IPS-18a (cell line): ENCODE data around the gene ALX3.

Source experiments
- H3K27ac ChIP-seq: one replicate; pipeline ENCODE4 v1.5.1; 2013; ENCODE audit warnings: low read length
- H3K27me3 ChIP-seq: one replicate; pipeline ENCODE4 v1.6.1; 2013; ENCODE audit warnings: mild to moderate bottlenecking, low read length; ENCODE audit not compliant: control insufficient read depth, insufficient read depth
- H3K36me3 ChIP-seq: one replicate; pipeline ENCODE4 v1.6.1; 2013; ENCODE audit warnings: low read depth, low read length; ENCODE audit not compliant: control insufficient read depth
- H3K4me1 ChIP-seq: one replicate; pipeline ENCODE4 v1.6.1; 2013; ENCODE audit warnings: low read depth, low read length; ENCODE audit not compliant: control insufficient read depth
- H3K4me3 ChIP-seq: one replicate; pipeline ENCODE4 v1.5.1; 2013; ENCODE audit warnings: low read length
- H3K9ac ChIP-seq: one replicate; pipeline ENCODE4 v1.6.1; 2013; ENCODE audit warnings: mild to moderate bottlenecking, low read length, moderate library complexity
- H3K9me3 ChIP-seq: one replicate; pipeline ENCODE4 v1.6.1; 2013; ENCODE audit warnings: low read depth, low read length; ENCODE audit not compliant: control insufficient read depth

The ALX3 gene

DNA sequence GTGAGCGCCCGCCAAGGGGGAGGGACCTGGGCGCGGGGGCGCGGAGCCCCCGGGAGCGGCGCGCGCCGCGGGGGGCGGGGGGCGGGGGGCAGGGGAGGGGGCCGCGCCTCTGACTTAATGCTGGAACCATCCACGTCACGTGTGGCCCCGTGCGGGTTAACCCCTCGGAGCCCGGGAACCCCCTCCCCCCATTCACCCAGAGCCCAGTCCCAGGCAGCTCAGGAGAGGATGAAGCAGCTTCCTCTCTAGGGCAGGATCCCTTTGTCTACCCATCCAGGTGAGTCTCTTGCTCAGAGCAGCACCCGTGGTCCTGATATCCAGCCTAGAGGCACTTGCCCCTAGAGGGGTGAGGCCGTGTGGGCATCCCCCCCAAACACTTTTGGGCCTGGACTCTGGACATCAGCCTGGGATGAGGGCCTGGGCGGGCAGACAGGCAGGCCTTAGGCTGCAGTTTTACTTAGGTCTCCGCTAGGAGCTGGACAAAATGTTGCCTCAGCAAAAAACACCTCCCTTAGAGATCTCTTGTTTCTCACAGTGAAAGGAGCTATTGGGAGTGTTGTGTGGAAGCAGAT, at the start of gene ALX3:
TSS of gene ALX3 (minus strand) at position 2 of the 572 bp plus-strand sequence. CDS start 60 bp downstream, outside the sequence.
- no peak within 1 kb of the TSS for H3K9ac ChIP-seq
- H3K27ac ChIP-seq = no peak within 1 kb of the TSS
- H3K9me3 ChIP-seq = no peaks in the 10 kb centered on the region
- peaks cover 93% of the 10 kb centered on the region for H3K27me3 ChIP-seq
- H3K36me3 ChIP-seq = no peaks in the 10 kb centered on the region
- H3K4me1 ChIP-seq = peaks cover 14% of the 10 kb centered on the region
- H3K4me3 ChIP-seq = peak within 1 kb of the TSS; percentile 33

DNA sequence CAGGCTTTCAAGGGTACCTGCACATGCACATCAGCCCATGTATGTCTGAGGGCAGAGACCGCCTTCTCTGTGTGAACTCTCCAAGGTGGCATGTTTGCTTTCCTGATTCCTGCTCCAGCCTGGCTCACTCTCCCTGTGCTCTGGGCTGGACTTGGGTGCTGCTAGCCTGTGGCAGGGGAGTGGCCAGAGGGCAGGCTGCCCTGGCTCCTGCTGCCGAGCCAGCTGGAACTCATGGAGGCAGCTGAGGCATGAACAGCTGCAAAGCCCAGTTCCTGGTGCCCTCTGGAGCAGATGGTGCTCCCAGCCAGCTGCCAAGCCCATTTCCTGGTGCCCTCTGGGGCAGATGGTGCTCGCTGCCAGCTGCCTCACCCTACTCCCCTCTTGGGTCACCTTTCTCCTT, 49.4 kb upstream of the ALX3 start:
- Histone ChIP-seq H3K4me3 (no peak overlapping the region), H3K9ac (no peak overlapping the region), H3K36me3 (no peaks in the 10 kb centered on the region), H3K9me3 (peaks cover 4% of the 10 kb centered on the region), H3K4me1 (no peaks in the 10 kb centered on the region), H3K27me3 (no peaks in the 10 kb centered on the region), H3K27ac (no peak overlapping the region)

GRCh38 chr1:110118636-110119396, 48.3 kb upstream of the ALX3 start:
- Histone ChIP-seq H3K4me1 (no peaks in the 10 kb centered on the region), H3K27me3 (no peaks in the 10 kb centered on the region), H3K27ac (no peak overlapping the region), H3K36me3 (no peaks in the 10 kb centered on the region), H3K4me3 (no peak overlapping the region), H3K9ac (no peak overlapping the region), H3K9me3 (peaks cover 4% of the 10 kb centered on the region)

- H3K27ac ChIP-seq = no peak overlapping the region
- H3K4me3 ChIP-seq = no peak overlapping the region
- H3K9me3 ChIP-seq = no peaks in the 10 kb centered on the region
- H3K4me1 ChIP-seq = no peaks in the 10 kb centered on the region
- H3K9ac ChIP-seq = no peak overlapping the region
- H3K27me3 ChIP-seq = no peaks in the 10 kb centered on the region
- H3K36me3 ChIP-seq = no peaks in the 10 kb centered on the region
These were observed 44.3 kb upstream of the ALX3 start for GRCh38 chr1:110114784-110115183.

DNA sequence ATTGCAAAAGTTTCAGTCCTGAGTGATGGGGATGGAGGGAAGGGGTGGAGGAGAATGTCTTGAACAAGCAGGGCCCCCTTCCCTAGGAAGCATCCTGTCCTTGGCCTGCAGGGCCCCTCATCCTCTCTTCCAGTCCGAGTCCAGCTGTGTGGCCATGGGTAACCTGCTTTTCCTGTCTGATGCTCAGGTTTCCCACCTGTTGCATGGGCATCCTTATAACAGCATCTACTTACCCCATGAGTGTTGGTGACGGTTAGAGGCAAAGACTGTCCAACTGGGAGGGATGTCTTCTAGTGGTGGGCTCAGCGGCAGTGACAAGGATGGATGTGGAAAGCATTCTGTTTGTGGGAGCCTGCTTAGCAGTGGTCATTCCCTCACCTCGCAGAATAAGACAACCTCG, 43.7 kb upstream of the ALX3 start:
- Histone ChIP-seq H3K27me3 (no peaks in the 10 kb centered on the region), H3K9me3 (no peaks in the 10 kb centered on the region), H3K36me3 (no peaks in the 10 kb centered on the region), H3K4me1 (no peaks in the 10 kb centered on the region), H3K4me3 (no peak overlapping the region), H3K9ac (no peak overlapping the region), H3K27ac (no peak overlapping the region)

DNA sequence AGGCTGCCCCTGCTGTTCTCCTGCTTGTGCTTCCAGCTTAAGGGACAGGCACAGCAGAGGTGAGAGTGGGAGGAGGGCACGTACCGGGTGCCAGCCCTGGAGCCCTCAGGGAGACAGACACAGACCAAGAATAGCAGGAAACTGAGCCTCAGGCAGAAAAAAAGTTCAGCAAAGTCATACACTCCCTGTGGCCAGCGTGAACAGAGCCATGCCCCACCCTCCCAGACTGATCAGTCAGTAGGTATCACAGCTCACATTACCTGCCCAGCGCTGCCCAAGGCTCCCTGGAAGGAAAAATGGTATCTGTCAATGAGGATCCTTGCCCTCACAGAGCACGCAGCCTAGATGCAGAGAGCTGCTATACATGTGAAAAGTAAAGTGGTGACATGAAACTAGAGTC, 43.1 kb upstream of the ALX3 start:
- no peaks in the 10 kb centered on the region for H3K36me3 ChIP-seq
- H3K9me3 ChIP-seq = no peaks in the 10 kb centered on the region
- no peak overlapping the region for H3K4me3 ChIP-seq
- H3K4me1 ChIP-seq = no peaks in the 10 kb centered on the region
- no peak overlapping the region for H3K27ac ChIP-seq
- no peaks in the 10 kb centered on the region for H3K27me3 ChIP-seq
- no peak overlapping the region for H3K9ac ChIP-seq

DNA sequence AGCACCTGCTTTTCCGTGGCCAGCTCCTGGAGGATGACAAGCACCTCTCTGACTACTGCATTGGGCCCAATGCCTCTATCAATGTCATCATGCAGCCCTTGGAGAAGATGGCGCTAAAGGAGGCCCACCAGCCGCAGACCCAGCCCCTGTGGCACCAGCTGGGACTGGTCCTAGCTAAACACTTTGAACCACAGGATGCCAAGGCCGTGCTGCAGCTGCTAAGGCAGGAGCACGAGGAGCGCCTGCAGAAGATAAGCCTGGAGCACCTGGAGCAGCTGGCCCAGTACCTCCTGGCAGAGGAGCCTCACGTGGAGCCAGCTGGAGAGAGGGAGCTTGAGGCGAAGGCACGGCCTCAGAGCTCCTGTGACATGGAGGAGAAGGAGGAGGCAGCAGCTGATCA, 42.2 kb upstream of the ALX3 start:
- H3K4me3 ChIP-seq = no peak overlapping the region
- H3K4me1 ChIP-seq = no peaks in the 10 kb centered on the region
- H3K27ac ChIP-seq = no peak overlapping the region
- no peaks in the 10 kb centered on the region for H3K36me3 ChIP-seq
- H3K9ac ChIP-seq = no peak overlapping the region
- no peaks in the 10 kb centered on the region for H3K9me3 ChIP-seq
- no peaks in the 10 kb centered on the region for H3K27me3 ChIP-seq

DNA sequence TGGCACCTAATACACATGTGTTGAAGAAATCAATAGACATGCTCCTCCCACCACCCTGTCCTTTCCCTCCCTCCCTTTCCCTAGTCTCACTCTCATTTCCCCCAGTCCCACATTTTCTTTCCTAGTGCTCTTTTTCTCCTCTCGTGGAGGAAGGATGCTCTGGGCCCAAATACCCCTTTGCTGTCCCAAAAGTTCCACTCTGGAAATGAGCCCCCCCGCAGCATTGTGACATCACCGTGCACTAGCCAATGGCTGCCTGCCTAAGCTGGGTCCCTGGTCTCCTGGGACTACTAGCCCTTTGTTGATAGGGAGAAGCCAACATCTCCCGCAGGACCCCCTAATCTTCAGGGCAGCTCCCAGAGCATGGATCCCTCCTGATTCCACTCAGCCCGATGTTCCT, 41.7 kb upstream of the ALX3 start, which contains the start of gene UBL4B:
TSS of gene UBL4B (plus strand) at position 301 of the 400 bp plus-strand sequence. CDS start at position 393, 92 bp downstream.
- Histone ChIP-seq H3K9me3 (no peaks in the 10 kb centered on the region), H3K36me3 (no peaks in the 10 kb centered on the region), H3K27ac (no peak within 1 kb of the TSS), H3K9ac (no peak within 1 kb of the TSS), H3K4me1 (no peaks in the 10 kb centered on the region), H3K27me3 (no peaks in the 10 kb centered on the region), H3K4me3 (no peak within 1 kb of the TSS)

- no peak overlapping the region for H3K27ac ChIP-seq
- H3K27me3 ChIP-seq = no peaks in the 10 kb centered on the region
- no peaks in the 10 kb centered on the region for H3K36me3 ChIP-seq
- no peak overlapping the region for H3K4me3 ChIP-seq
- H3K9ac ChIP-seq = no peak overlapping the region
- no peaks in the 10 kb centered on the region for H3K9me3 ChIP-seq
- H3K4me1 ChIP-seq = no peaks in the 10 kb centered on the region
These were observed 40.6 kb upstream of the ALX3 start for GRCh38 chr1:110111081-110111480.

DNA sequence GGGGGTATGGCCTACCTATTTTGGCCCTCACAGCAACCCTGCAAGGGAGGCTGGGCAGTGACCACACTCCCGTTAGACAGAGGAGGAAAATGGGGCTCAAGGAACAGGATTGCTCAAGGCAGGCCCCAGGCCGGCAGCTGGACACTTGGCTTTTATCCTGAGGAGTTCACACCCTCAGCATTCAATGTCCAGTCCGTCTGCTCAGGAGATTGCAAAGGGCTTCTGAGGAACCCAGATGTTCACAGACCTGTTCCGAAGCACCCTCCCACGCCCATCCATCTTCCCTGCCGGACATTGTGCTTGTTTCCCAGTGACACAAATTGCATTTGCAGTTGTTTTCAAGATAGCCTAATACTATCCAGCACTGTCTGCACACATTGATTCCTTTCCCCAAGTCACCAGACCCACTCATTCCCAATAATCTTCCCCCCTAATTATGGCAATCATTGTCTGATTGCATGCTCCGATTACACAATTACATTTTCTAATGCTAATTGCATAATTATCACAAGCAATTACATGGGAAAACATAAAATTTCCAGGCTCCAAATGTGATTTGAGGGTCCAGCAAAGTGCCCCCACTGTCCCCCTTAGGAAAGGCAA, 37.5 kb upstream of the ALX3 start:
- Histone ChIP-seq H3K9ac (no peak overlapping the region), H3K9me3 (no peaks in the 10 kb centered on the region), H3K4me1 (no peaks in the 10 kb centered on the region), H3K36me3 (no peaks in the 10 kb centered on the region), H3K4me3 (no peak overlapping the region), H3K27ac (no peak overlapping the region), H3K27me3 (no peaks in the 10 kb centered on the region)

- Histone ChIP-seq H3K27ac (no peak overlapping the region), H3K9me3 (no peaks in the 10 kb centered on the region), H3K4me3 (no peak overlapping the region), H3K9ac (no peak overlapping the region), H3K4me1 (no peaks in the 10 kb centered on the region), H3K36me3 (no peaks in the 10 kb centered on the region), H3K27me3 (no peaks in the 10 kb centered on the region)
These were observed 35.8 kb upstream of the ALX3 start for GRCh38 chr1:110106013-110106941.
